HEK293T (cell line): ENCODE results near the gene TAF6.
"Not testable (repeated sequence)": the region's sequence is repeated elsewhere in the genome, so short reads cannot be mapped to it uniquely, and the experiment has no call there.

Experiments used
- CTCF ChIA-PET: fragments of 350-600 bp; formaldehyde crosslinking; extraction: SDS; loops from one replicate; lab custom pipeline; 2021; ENCODE audit warnings: antibody characterized with exemption, inconsistent platforms; lab: Yijun Ruan, JAX
- POLR2A ChIA-PET: fragments of 350-600 bp; formaldehyde crosslinking; extraction: SDS; loops from one replicate; lab custom pipeline; 2020; ENCODE audit warnings: antibody characterized with exemption, inconsistent platforms; lab: Yijun Ruan, JAX
- DNase-seq: peaks from one replicate; pipeline ENCODE4 v3.0.0; 2012; ENCODE audit warnings: mixed read lengths; ENCODE audit errors: extremely low spot score
- ARNT ChIP-seq: fragments of 450-650 bp; IDR thresholded peaks from 2 replicates; pipeline ENCODE4 v1.6.1; 2017; ENCODE audit warnings: mild to moderate bottlenecking
- BHLHE40 ChIP-seq: fragments of 450-650 bp; IDR thresholded peaks from 2 replicates; pipeline ENCODE4 v1.6.1; 2016; ENCODE audit warnings: mild to moderate bottlenecking, moderate library complexity, borderline replicate concordance
- CTBP1 ChIP-seq: fragments of 450-650 bp; IDR thresholded peaks from 2 replicates; pipeline ENCODE4 v1.6.1; 2016; ENCODE audit warnings: borderline replicate concordance
- ELF4 ChIP-seq: fragments of 450-650 bp; IDR thresholded peaks from 2 replicates; pipeline ENCODE4 v1.6.1; 2017; ENCODE audit warnings: antibody characterized with exemption
- FOXA1 ChIP-seq: fragments of 450-650 bp; IDR thresholded peaks from 2 replicates; pipeline ENCODE4 v1.6.1; 2016; ENCODE audit warnings: mild to moderate bottlenecking
- FOXK2 ChIP-seq: fragments of 450-650 bp; IDR thresholded peaks from 2 replicates; pipeline ENCODE4 v1.6.1; 2016; ENCODE audit warnings: mild to moderate bottlenecking
- FOXM1 ChIP-seq: fragments of 450-650 bp; IDR thresholded peaks from 2 replicates; pipeline ENCODE4 v1.6.1; 2017; ENCODE audit warnings: mild to moderate bottlenecking, borderline replicate concordance
- HDGF ChIP-seq: fragments of 450-650 bp; IDR thresholded peaks from 2 replicates; pipeline ENCODE4 v1.6.1; 2017; ENCODE audit warnings: antibody characterized with exemption, borderline replicate concordance
- L3MBTL2 ChIP-seq: fragments of 450-650 bp; conservative IDR thresholded peaks from 2 replicates; pipeline ENCODE4 v1.6.1; 2016; ENCODE audit warnings: mild to moderate bottlenecking
- LEF1 ChIP-seq: fragments of 450-650 bp; IDR thresholded peaks from 2 replicates; pipeline ENCODE4 v1.6.1; 2017; ENCODE audit warnings: mild to moderate bottlenecking, borderline replicate concordance
- NFRKB ChIP-seq: fragments of 450-650 bp; IDR thresholded peaks from 2 replicates; pipeline ENCODE4 v1.6.1; 2016; ENCODE audit warnings: mild to moderate bottlenecking, moderate library complexity
- SP1 ChIP-seq: fragments of 450-650 bp; IDR thresholded peaks from 2 replicates; pipeline ENCODE4 v1.6.1; 2017
- SUZ12 ChIP-seq: fragments of 450-650 bp; IDR thresholded peaks from 2 replicates; pipeline ENCODE4 v1.6.1; 2016; ENCODE audit warnings: mild to moderate bottlenecking
- TARDBP ChIP-seq: fragments of 450-650 bp; IDR thresholded peaks from 2 replicates; pipeline ENCODE4 v1.6.1; 2016
- ZNF384 ChIP-seq: fragments of 450-650 bp; IDR thresholded peaks from 2 replicates; pipeline ENCODE4 v1.6.1; 2016
- TF ChIP-seq, protein P1 (sequence below): fragments of 450-650 bp; IDR thresholded peaks from 2 replicates; pipeline ENCODE4 v1.6.1; 2016

The TAF6 gene

GRCh38 chr7:100152404-100152803, 33.2 kb upstream of the TAF6 start:
- TF ChIP-seq CTBP1 (no peak), NFRKB (no peak), ARNT (no peak), BHLHE40 (no peak), L3MBTL2 (no peak), HDGF (no peak)
- ChIA-PET CTCF (no interaction called here), POLR2A (no interaction called here)
- no peak for DNase-seq

GRCh38 chr7:100148559-100149328, 29.6 kb upstream of the TAF6 start, which contains the start of gene LAMTOR4:
Gene LAMTOR4, plus strand, starts transcription at chr7:100148918. Its CDS starts 55 bp downstream, at chr7:100148973.
- ChIA-PET CTCF (interaction anchor here (0.6 to 1.8 kb wide), 4 partner anchors 16 to 47 kb away, joined by 3 to 8 read pairs (median 4); partner anchors contain the start of genes AP4M1 and GAL3ST4), POLR2A (interaction anchor here (0.6 to 2.4 kb wide), 26 partner anchors 8 to 280 kb away, joined by 3 to 23 read pairs (median 4); partner anchors contain the start of genes AP4M1, GPC2, MCM7 and STAG3)
- peak; percentile 97 for DNase-seq
- TF ChIP-seq CTBP1, result no peak
- TF ChIP-seq ELF4, result peak; percentile 62; the same call in 1 of the 2 replicates
- no peak for TF ChIP-seq BHLHE40
- TF ChIP-seq LEF1, result no peak
- no peak for TF ChIP-seq TARDBP
- no peak for TF ChIP-seq FOXA1
- TF ChIP-seq NFRKB, result no peak
- TF ChIP-seq SUZ12, result no peak
- TF ChIP-seq FOXK2, result no peak
- TF ChIP-seq, protein P1, sequence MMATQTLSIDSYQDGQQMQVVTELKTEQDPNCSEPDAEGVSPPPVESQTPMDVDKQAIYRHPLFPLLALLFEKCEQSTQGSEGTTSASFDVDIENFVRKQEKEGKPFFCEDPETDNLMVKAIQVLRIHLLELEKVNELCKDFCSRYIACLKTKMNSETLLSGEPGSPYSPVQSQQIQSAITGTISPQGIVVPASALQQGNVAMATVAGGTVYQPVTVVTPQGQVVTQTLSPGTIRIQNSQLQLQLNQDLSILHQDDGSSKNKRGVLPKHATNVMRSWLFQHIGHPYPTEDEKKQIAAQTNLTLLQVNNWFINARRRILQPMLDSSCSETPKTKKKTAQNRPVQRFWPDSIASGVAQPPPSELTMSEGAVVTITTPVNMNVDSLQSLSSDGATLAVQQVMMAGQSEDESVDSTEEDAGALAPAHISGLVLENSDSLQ, result peak; percentile 99
- no peak for TF ChIP-seq ZNF384
- no peak for TF ChIP-seq SP1
- no peak for TF ChIP-seq ARNT
- TF ChIP-seq HDGF, result 0 out of 2 replicates have a peak, but pooled peaks have one; percentile 61
- peak; percentile 64 for TF ChIP-seq L3MBTL2
- no peak for TF ChIP-seq FOXM1

DNA sequence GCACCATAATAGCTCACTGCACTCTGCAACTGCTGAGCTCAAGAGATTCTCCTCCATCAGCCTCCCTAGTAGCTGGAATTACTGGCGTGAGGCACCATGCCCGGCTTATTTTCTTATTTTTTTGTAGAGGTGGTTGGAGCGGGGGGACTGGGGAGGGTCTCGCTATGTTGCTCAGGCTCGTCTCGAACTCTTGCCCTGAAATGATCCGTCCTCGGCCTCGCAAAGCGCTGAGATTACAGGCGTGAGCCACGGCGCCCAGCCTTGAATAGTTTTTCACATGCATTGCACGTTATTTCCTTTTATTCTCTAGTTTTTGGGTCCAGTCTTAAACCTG, 29.0 kb upstream of the TAF6 start:
- POLR2A ChIA-PET, result interaction anchor here (0.6 to 2.4 kb wide), 27 partner anchors 8 to 281 kb away, joined by 3 to 23 read pairs (median 4); partner anchors contain the start of genes AP4M1, GPC2, MBLAC1 and MCM7
- no peak for DNase-seq
- TF ChIP-seq FOXK2, result no peak
- peak; percentile 83 for TF ChIP-seq L3MBTL2
- CTCF ChIA-PET, result interaction anchor here (0.6 to 1.8 kb wide), 5 partner anchors 14 to 47 kb away, joined by 3 to 8 read pairs (median 3); partner anchors contain the start of genes AP4M1 and GAL3ST4

- ChIA-PET CTCF (interaction anchor here (1.7 to 1.8 kb wide), 2 partner anchors 15 to 17 kb away, joined by 6 to 8 read pairs; no protein-coding TSS in a partner anchor), POLR2A (interaction anchor here (0.8 to 2.4 kb wide), 6 partner anchors 10 to 46 kb away, joined by 3 to 23 read pairs (median 7); partner anchors contain the start of genes AP4M1, GPC2, MBLAC1 and MCM7)
- no peak for TF ChIP-seq SUZ12
- no peak for DNase-seq
Observed at GRCh38 chr7:100147278-100147677, 28.1 kb upstream of the TAF6 start.

GRCh38 chr7:100146350-100146749, 27.2 kb upstream of the TAF6 start:
- POLR2A ChIA-PET, DNase-seq: not testable (repeated sequence)
- CTCF ChIA-PET, result interaction anchor here (0.7 to 1.7 kb wide), 2 partner anchors 14 to 16 kb away, joined by 6 read pairs; no protein-coding TSS in a partner anchor

DNA sequence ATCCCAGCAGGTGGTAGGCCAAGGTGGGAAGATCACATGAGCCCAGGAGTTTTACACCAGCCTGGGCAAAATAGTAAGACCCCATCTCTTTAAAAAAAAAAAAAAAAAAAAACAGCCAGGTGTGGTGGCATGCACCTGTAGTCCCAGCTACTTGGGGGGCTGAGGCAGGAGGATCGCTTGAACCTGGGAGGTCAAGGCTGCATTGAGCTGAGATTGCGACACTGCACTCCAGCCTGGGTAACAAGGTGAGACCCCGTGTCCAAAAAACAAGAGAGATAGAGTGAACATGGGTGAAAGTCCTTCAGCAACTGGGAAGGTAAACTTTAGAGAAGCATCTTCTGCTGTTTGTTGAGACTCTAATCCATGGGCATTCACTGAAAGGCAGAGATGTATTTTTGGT, 23.3 kb upstream of the TAF6 start:
- no peak for DNase-seq
- CTCF ChIA-PET, result interaction anchor here (0.5 to 3.0 kb wide), 3 partner anchors 8 to 17 kb away, joined by 3 to 8 read pairs (median 3); no protein-coding TSS in a partner anchor
- TF ChIP-seq, protein P1, result no peak
- POLR2A ChIA-PET, result no interaction called here

- no peak for DNase-seq
- ChIA-PET CTCF (interaction anchor here (1.5 to 3.0 kb wide), 3 partner anchors 9 to 17 kb away, joined by 3 to 10 read pairs (median 8); no protein-coding TSS in a partner anchor), POLR2A (interaction anchor here (1.1 kb wide), 1 partner anchor 13 kb away, joined by 3 read pairs; no protein-coding TSS in a partner anchor)
- TF ChIP-seq FOXM1, result no peak
Observed at GRCh38 chr7:100141555-100141949, 22.4 kb upstream of the TAF6 start.
